GM04503 (cell line): Measurements from ENCODE around the gene RNF157.

Experiments used
- DNase-seq: peaks from one replicate; pipeline ENCODE4 v3.0.0-alpha.2; 2012; ENCODE audit warnings: low read depth

The RNF157 gene

GRCh38 chr17:76157759-76158158 lies 82.5 kb downstream of the RNF157 start:
- DNase-seq = no peak

GRCh38 chr17:76156662-76156991 lies 83.7 kb downstream of the RNF157 start:
- no peak for DNase-seq

- DNase-seq = no peak
Measured at GRCh38 chr17:76155988-76156661, 84.2 kb downstream of the RNF157 start.

- no peak for DNase-seq
Measured at GRCh38 chr17:76154936-76155845, 85.1 kb downstream of the RNF157 start.

GRCh38 chr17:76154292-76154691 lies 86.0 kb downstream of the RNF157 start:
- no peak for DNase-seq

- no peak for DNase-seq
Measured at GRCh38 chr17:76153640-76154039, 86.7 kb downstream of the RNF157 start.

- DNase-seq = no peak
Measured at GRCh38 chr17:76153202-76153601, 87.1 kb downstream of the RNF157 start.

GRCh38 chr17:76152591-76152990 lies 87.7 kb downstream of the RNF157 start:
- DNase-seq = no peak

- no peak for DNase-seq
Measured at GRCh38 chr17:76151896-76152454, 88.3 kb downstream of the RNF157 start.

- no peak for DNase-seq
Measured at GRCh38 chr17:76150712-76151622, 89.3 kb downstream of the RNF157 start.

- no peak for DNase-seq
Measured at GRCh38 chr17:76149214-76149613, 91.1 kb downstream of the RNF157 start.

- DNase-seq = no peak
Measured at GRCh38 chr17:76148015-76148326, 92.3 kb downstream of the RNF157 start.

GRCh38 chr17:76147211-76148014 lies 92.9 kb downstream of the RNF157 start:
- no peak for DNase-seq

GRCh38 chr17:76146053-76146851 lies 94.0 kb downstream of the RNF157 start:
- DNase-seq = no peak

GRCh38 chr17:76145231-76146052 lies 94.9 kb downstream of the RNF157 start:
- DNase-seq = no peak

GRCh38 chr17:76142585-76143041 lies 97.7 kb downstream of the RNF157 start:
- no peak for DNase-seq

GRCh38 chr17:76142039-76142584 lies 98.2 kb downstream of the RNF157 start:
- DNase-seq = no peak

GRCh38 chr17:76141212-76142038 lies 98.9 kb downstream of the RNF157 start, which contains the start of gene FOXJ1:
Gene FOXJ1, minus strand, starts transcription at chr17:76141245. Its CDS starts 850 bp downstream, at chr17:76140395.
- peak; percentile 18 for DNase-seq
